AG09319 (cell line): ENCODE results near the gene TOP3B.

ENCODE experiments used
- DNase-seq: peaks from one replicate; pipeline ENCODE4 v3.0.0-alpha.2; 2010; ENCODE audit warnings: low read depth; ENCODE audit errors: extremely low read depth
- TF ChIP-seq, protein P1 (sequence below): IDR thresholded peaks from 2 replicates; pipeline ENCODE4 v1.5.1; 2011; ENCODE audit warnings: low read depth, mild to moderate bottlenecking, inconsistent platforms, low read length, moderate library complexity

Gene TOP3B

DNA sequence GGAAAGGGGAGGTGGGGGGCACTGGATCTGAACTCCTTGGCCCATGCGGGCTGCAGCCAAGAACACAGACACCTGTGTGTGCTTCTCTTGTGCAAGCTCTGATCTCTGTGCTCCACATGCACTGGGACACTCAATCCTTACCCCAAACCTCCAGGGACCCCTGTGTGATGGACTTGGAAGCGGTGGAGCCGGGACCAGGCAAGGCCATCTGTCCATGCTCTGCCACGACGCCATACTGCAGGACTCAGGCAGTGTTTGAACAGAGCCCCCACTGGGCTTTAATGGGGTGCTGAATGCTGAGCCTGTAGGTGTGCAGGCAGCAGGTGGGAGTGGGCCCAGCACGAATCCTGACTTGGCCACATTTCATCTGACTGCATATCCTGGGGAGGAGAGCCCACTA lies 53.3 kb downstream of the TOP3B start:
- no peak for DNase-seq
- TF ChIP-seq, protein P1, sequence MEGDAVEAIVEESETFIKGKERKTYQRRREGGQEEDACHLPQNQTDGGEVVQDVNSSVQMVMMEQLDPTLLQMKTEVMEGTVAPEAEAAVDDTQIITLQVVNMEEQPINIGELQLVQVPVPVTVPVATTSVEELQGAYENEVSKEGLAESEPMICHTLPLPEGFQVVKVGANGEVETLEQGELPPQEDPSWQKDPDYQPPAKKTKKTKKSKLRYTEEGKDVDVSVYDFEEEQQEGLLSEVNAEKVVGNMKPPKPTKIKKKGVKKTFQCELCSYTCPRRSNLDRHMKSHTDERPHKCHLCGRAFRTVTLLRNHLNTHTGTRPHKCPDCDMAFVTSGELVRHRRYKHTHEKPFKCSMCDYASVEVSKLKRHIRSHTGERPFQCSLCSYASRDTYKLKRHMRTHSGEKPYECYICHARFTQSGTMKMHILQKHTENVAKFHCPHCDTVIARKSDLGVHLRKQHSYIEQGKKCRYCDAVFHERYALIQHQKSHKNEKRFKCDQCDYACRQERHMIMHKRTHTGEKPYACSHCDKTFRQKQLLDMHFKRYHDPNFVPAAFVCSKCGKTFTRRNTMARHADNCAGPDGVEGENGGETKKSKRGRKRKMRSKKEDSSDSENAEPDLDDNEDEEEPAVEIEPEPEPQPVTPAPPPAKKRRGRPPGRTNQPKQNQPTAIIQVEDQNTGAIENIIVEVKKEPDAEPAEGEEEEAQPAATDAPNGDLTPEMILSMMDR = no peak

GRCh38 chr22:21928048-21928447 lies 54.5 kb downstream of the TOP3B start:
- TF ChIP-seq, protein P1 = no peak
- no peak for DNase-seq

- no peak for DNase-seq
- TF ChIP-seq, protein P1 = no peak
These were observed 55.3 kb downstream of the TOP3B start for GRCh38 chr22:21927174-21927823.

- no peak for DNase-seq
These were observed 55.9 kb downstream of the TOP3B start for GRCh38 chr22:21926728-21927127.

GRCh38 chr22:21923163-21923561 lies 59.4 kb downstream of the TOP3B start:
- TF ChIP-seq, protein P1 = no peak
- DNase-seq = no peak

More at GRCh38 chr22:21926728-21927127, 55.9 kb downstream of the TOP3B start:
- TF ChIP-seq, protein P1 = no peak

GRCh38 chr22:21922370-21923162 lies 60.0 kb downstream of the TOP3B start:
- no peak for DNase-seq
- TF ChIP-seq, protein P1 = no peak

- TF ChIP-seq, protein P1 = no peak
- DNase-seq = no peak
These were observed 60.9 kb downstream of the TOP3B start for GRCh38 chr22:21921729-21922128.
